GM23338 (cell line): ENCODE measurements around the gene LRRC3C.

Experiments used
- CREB1 ChIP-seq: fragments of 250-450 bp; sonication (Bioruptor Pico); IDR thresholded peaks from 2 replicates; pipeline ENCODE4 v1.5.0; 2020; ENCODE audit warnings: low read depth, mild to moderate bottlenecking, moderate library complexity
- CTCF ChIP-seq, 2 experiments: fragments of 200-600 bp in 1 of 2; sonication (generic) in 1 of 2; conservative IDR thresholded peaks; 2 replicates each; pipeline versions ENCODE4 v1.5.1 to v1.6.1; 2016 to 2017; ENCODE audit warnings: antibody characterized with exemption in 2 of 2, low read depth in 2 of 2, mild to moderate bottlenecking in 2 of 2, moderate library complexity in 1 of 2
- EZH2 ChIP-seq: fragments of 200-600 bp; sonication (generic); IDR thresholded peaks from one replicate; pipeline ENCODE4 v1.8.0; 2017; ENCODE audit warnings: antibody characterized with exemption, mild to moderate bottlenecking, low read depth; ENCODE audit not compliant: unreplicated experiment
- EZH2phosphoT487 ChIP-seq: fragments of 200-600 bp; sonication (generic); IDR thresholded peaks from one replicate; pipeline ENCODE4 v1.8.1; 2018; ENCODE audit warnings: antibody characterized with exemption; ENCODE audit not compliant: unreplicated experiment
- JUNB ChIP-seq: IDR thresholded peaks from one replicate; pipeline ENCODE4 v1.6.1; 2016; ENCODE audit warnings: antibody characterized with exemption; ENCODE audit not compliant: unreplicated experiment
- NANOG ChIP-seq: IDR thresholded peaks from 2 replicates; pipeline ENCODE4 v1.6.1; 2016; ENCODE audit warnings: antibody characterized with exemption, borderline replicate concordance
- POLR2AphosphoS5 ChIP-seq: IDR thresholded peaks from 2 replicates; pipeline ENCODE4 v1.6.1; 2016; ENCODE audit warnings: antibody characterized with exemption, low read depth
- REST ChIP-seq: IDR thresholded peaks from one replicate; pipeline ENCODE4 v1.6.1; 2018; ENCODE audit warnings: antibody characterized with exemption; ENCODE audit not compliant: unreplicated experiment
- STAT1 ChIP-seq: IDR thresholded peaks from one replicate; pipeline ENCODE4 v1.6.1; 2016; ENCODE audit warnings: antibody characterized with exemption; ENCODE audit not compliant: unreplicated experiment
- ZNF114 ChIP-seq: fragments of 250-450 bp; sonication (Bioruptor Pico); IDR thresholded peaks from 2 replicates; pipeline ENCODE4 v1.5.0; 2020; ENCODE audit warnings: mild to moderate bottlenecking, moderate library complexity
- TF ChIP-seq, protein P1 (sequence below): IDR thresholded peaks from 2 replicates; pipeline ENCODE4 v1.6.1; 2016; ENCODE audit warnings: antibody characterized with exemption

GRCh38 chr17:39929646-39930407 lies 2.3 kb downstream of the LRRC3C start:
- TF ChIP-seq ZNF114 (CRISPR knock-in tag) (no peak), POLR2AphosphoS5 (no peak), CTCF (conservative IDR thresholded peaks at IDR 0.05; ENCODE audit: low read depth in 2 of 2) (no peak), CREB1 (CRISPR knock-in tag) (no peak), EZH2 (no peak), NANOG (no peak), JUNB (no peak), REST (no peak), EZH2phosphoT487 (no peak), STAT1 (no peak)
- TF ChIP-seq, protein P1, sequence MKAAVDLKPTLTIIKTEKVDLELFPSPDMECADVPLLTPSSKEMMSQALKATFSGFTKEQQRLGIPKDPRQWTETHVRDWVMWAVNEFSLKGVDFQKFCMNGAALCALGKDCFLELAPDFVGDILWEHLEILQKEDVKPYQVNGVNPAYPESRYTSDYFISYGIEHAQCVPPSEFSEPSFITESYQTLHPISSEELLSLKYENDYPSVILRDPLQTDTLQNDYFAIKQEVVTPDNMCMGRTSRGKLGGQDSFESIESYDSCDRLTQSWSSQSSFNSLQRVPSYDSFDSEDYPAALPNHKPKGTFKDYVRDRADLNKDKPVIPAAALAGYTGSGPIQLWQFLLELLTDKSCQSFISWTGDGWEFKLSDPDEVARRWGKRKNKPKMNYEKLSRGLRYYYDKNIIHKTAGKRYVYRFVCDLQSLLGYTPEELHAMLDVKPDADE, result no peak
